ENCODE results near the gene SORCS1. TPM values are rescaled to one million over a fixed set of nuclear protein-coding genes. Genes with fewer than 3 reads are reported as not detected.
A peak's percentile ranks its signal among the peaks of the same experiment; 100 is the strongest.

The SORCS1 gene
- total RNA-seq, 1 experiment from 2014 or later: not detected

DNA sequence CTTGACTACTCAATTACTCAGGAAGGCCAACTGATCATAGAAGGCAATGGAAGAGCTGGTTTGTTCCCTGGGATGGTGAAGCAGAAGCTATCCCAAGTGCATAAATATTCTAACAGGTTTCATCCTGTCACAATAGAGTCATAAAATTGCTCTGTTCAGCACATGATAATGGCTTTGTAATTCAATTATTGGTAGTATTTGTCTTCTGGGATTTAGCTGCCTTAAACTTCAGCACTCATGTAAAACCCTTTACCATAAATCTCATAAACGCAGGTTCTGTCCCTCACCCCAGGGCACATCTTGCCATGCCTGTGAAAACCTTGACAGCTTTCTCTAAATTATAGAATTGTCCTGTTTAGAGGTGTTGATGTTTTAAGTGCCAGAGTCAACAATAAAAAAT lies 417.6 kb downstream of the SORCS1 start:
- no peak for DNase-seq (ENCODE audit: low read depth)

DNA sequence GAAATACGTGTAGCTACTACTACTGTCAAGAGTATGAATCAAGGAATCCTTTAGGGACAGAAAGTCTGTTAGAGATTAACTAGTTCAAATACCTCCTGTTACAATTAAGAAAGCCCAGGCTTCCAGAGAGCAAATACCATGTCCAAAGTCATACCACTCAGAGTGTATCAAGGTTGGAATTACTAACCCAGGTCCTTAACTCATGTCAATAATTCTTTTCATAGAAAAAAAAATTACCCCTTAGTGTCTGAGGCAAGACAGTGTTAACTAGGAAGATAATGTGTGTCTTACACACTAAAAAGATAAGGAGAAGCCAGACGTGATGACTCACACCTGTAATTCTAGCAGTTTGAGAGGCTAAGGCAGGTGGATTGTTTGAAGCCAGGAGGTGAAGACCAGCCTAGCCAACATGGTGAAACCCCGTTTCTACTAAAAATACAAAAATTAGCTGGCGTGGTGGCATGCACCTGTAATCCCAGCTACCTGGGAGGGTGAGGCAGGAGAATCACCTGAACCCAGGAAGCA lies 423.4 kb downstream of the SORCS1 start:
- no peak for DNase-seq (ENCODE audit: low read depth)

DNA sequence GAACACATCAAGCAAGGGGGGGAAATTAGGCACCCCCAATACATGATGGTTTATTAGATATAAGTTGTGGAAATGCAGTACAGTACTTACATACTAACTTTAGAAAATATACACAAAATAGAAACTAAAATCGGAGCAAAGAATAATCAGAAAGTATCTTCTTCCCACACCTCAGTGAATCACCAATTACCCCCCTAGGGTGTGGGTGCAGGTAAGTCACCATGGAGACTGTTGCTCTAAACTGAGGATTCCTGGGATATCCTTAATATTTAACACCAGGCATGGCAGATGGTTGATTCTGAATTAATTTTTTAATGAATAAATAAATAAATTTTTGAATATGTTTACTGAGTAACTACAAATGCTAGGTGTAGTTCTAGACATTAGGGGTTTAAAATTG lies 424.4 kb downstream of the SORCS1 start:
- DNase-seq (ENCODE audit: low read depth): no peak

DNA sequence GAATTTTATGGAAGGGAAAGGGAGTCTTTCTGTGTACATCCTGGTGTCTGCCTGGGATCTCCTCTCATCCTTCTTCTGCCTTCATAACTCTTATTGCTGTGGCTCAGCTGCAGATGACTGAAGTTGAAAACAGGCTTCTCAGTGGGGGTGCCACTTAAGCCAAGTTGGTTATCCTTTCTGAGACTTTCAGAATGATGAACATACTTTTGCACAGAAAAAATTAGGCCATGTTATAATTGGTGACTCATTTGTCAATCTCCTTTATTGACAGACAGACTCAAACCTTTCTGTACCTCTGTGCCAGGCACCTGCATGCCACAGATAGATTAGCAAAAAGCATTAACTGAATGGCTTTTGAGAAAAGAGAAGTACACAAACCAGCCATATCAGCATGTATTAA lies 430.3 kb downstream of the SORCS1 start:
- no peak for DNase-seq (ENCODE audit: low read depth)

DNA sequence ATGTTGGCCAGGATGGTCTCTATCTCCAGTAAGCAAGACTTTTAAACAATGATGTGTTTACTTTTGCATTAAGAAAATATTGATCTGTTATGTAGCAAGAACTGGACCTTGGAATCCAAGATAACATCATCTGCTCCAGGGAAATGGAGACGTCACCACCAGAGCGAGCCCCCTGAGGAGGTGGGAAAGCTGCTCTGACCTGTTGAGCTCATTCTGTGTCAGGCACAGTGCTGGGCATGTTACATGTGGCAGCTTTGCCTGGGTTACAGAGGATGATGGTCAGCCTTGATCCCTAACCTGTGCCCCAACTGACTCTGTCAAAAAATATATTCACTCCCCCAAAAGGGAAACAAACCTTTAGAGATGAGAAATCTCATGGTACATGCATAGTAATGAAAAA lies 436.3 kb downstream of the SORCS1 start:
- no peak for DNase-seq (ENCODE audit: low read depth)

DNA sequence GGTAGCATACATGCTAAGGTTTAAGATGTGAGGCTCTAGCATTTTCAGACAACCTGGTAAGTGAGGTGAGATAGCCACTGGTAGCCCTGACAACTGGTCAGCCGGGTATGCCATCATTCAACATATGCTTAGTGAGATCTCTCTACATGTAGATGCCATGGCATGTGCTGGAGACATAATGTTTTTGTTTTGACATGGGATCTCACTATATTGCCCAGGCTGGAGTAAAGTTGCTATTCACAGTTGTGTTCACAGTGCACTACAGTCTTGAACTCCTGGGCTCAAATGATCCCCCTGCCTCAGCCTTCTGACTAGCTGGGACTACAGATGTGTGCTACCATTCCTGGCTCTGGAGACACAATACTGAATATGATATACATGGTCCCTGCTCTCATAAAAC lies 437.3 kb downstream of the SORCS1 start:
- DNase-seq (ENCODE audit: low read depth): no peak

DNA sequence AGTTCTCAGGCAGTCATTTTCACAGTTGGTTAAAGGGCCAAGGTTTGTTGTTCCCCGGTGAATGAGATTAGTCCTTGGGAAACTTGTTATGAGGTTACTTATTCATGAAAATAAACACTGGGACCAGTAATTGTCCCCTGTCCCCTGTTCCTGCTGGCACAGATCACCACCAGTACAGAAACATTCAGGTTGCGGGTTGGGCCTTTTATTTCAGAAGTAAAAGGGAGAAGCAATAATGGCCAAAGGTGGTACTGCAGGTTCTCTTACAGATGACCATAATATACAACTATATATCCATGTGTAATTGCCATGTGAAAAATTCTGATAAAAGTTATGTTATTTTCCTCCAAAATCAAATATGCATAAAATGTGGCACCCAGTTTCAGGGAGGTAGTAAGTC lies 442.0 kb downstream of the SORCS1 start:
- DNase-seq (ENCODE audit: low read depth): no peak

DNA sequence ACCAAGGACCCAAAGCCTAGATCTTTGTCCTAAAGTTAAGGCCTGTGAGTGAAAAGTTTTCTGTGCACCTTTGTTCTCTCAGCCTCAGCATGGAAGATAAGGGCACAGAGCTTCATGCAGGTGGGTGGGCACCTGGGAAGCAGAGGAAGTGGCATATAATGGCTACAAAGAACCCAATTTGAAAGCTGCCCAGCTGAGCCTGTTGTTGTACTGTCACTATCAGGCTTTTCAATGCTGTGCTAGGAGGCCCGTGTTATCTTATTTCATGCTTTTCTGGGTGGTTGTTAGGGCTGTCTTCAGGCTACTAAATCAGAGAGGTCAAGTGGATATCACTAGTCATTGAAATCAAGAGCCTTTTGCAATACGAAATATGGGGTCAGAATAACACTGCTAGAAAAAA lies 443.8 kb downstream of the SORCS1 start:
- no peak for DNase-seq (ENCODE audit: low read depth)

DNA sequence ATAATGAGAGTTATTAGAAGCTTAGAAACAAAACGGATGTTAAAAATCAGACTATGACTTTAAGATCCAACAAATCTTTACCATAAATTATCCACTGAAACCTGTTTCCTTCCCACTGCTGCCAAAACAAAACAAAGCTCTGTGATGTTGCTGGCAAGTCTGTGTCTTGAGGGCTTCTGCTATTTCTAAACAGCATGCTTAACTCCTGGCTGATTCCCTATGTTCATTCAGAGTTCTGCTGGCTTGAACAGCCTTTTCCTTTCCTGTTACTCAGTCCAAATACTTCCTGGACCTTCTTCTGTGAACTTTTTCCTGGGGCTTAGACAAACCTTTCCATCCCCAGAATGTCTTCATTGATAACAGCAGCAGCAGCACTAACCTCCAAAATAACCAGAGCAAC lies 448.1 kb downstream of the SORCS1 start:
- no peak for DNase-seq (ENCODE audit: low read depth)

DNA sequence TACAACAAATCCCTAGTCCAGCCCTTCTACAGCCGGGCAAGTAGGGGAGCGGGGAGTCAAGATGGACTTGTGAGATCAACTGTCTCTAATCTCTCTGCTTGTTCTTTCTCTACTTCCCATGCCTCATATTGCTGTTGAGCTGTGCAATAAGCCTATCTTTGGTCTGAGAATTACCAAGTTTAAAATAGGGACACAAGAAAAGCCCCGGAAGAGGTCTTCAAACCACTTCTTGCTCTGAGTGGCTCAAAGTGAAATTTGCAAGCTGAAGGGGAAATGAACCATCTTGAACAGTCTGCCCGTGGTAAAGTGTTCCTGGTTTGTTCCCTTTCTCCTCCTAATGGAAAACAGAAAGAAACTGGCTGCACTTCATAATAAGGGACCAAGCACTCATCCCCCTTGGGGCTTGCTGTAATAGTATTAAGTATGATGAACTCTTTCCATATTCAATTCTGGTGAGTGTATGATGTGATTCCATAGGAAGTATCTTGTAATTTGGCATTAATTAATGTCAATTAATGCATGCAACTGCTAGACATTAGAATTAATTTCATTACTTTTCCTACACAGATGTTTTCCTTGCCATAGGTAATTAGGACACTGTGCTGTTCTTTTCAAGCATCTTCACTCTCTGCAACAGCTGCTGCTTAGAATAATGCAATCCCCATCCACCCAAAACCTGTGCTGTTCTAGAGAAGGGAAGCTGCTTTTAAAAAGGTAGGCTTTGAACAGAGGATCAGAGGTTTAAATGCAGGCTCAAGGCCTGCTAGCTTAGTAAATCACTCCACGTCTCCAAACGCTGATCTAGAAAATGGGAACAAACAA lies 449.6 kb downstream of the SORCS1 start:
- DNase-seq (ENCODE audit: low read depth): no peak

DNA sequence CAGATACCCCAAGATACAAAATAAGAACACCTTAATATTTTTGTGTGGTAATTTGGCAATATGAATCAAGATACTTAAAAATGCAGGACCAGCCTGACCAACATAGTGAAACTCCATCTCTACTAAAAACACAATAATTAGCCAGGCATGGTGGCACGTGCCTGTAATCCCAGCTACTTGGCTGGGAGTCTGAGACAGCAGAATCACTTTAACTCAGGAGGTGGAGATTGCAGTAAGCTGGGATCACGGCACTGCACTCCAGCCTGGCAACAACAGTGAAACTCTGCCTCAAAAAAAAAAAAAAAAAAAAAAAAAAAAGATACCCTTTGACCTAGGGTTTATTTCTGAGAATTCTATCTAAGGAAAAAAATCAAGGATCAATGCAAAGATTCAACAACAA lies 450.7 kb downstream of the SORCS1 start:
- DNase-seq (ENCODE audit: low read depth): no peak

DNA sequence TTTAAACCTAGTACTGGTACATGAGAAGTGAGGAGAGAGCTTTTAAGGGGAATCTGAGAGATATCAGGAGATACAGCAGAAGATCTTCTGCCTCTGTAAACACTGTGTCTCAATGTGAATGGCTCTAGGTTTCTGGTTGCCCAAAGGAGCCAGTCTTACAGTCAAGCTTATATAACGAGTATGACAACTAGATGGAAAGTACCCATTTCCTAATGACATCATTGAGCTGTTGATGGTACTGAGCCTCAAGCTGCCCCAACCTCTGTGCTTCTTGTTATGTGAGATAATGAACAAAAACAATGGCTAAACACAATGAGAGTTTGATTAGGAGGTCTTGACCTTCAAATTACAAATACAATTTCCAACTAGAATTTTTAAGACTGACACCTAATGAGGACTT lies 451.5 kb downstream of the SORCS1 start:
- DNase-seq (ENCODE audit: low read depth): no peak

DNA sequence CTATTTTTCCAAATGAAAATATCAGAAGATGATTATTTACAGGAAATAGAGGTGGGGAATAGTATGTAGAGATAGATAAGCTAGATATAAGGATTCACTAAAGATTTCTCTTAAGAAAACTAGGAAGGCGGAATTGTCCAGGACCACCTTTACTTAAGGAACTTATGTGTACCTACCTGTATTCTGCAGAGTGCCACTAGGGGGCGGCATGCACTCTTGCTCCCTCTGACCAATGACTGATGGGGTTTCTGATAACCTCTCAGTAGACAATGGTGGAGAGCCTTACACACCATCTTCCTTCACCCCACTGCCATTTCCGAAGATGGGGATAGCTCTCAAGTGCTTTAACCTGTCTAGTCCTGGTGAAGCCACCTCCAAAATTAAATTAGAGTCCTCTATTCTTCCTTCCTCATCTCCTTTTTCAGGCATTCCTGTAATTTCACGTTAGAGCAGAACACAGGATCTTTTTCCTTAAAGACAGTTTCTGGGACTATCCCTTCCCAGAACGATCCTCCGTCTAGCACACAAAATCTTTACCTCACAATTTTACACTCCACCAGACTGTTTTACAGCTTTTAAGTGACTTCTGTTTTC lies 453.1 kb downstream of the SORCS1 start:
- peak; percentile 2 for DNase-seq (ENCODE audit: low read depth)

DNA sequence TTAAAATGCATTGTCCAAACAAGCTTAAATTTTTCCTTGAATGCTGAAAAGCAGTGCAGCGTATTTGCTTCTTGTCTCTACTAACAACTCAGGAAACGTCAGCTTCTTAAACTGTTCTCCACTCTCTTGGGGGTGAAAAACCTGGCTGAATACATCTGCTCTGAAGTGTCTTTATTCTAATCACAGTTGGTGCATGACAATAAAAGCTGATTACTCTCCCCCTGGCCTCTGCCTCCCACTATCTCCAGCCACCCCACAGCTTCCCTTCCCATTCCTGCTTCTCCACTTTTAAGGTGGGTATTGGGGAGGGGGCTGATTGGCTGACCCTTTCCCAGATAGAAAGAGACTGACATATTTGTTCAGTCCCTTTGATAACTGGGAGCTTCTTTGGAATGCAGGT lies 456.0 kb downstream of the SORCS1 start:
- DNase-seq (ENCODE audit: low read depth): no peak

DNA sequence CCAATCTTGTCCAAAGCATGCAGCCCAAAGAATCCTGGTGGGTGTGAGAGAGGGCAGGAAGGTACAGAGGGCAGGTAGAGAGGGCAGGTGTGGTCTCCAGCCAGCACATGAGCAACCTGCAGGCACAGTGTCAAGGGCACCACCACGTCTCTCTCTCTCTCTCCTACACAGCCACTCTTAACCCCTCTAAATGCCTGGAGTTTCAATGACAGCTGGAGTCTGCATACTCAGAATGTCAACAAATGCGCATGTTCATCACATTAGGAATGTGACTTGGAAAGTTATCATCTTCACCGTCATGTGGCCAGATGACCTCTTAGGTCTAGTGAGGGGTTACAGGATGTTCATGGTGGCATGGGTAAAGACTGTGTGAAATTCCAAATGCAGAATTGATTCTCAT lies 456.8 kb downstream of the SORCS1 start:
- DNase-seq (ENCODE audit: low read depth): no peak

DNA sequence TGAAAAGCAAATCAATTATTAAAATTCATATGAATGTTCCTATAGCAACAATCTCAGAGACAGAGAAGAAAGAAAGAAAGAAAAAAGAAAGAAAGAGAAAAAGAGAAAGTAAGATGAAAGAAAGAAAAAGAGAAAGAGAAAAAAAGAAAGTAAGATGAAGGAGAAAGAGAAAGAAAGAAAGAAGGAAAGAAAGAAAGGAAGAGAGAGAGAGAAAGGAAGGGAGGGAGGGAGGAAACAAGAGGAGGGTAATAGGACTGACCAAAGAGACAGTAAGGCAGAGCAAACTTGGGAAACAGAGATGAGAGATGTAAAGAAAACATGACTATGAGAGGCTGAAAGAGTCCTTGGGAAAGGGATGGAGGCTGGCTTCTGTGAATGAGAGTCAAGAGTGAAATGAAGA lies 458.4 kb downstream of the SORCS1 start:
- no peak for DNase-seq (ENCODE audit: low read depth)

DNA sequence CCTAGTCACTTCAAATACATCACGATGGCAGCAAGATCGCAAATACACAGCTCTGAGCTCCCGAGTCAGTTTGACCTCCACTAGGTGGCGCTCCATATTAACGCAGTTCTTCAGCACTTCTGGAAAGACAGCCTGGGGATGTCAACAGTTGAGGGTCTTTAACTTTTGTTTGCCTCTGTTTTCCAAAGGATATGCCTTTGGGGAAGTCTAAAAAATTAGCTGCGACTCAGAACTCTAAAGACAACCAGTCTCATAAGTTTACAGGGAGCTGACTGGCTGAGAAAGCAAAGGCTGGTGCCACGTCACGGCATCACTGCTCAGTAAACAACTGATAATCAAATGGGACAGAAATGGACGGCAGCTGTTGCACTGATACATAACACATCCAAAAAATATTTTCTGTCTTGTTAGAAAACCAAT lies 458.8 kb downstream of the SORCS1 start:
- no peak for DNase-seq (ENCODE audit: low read depth)

DNA sequence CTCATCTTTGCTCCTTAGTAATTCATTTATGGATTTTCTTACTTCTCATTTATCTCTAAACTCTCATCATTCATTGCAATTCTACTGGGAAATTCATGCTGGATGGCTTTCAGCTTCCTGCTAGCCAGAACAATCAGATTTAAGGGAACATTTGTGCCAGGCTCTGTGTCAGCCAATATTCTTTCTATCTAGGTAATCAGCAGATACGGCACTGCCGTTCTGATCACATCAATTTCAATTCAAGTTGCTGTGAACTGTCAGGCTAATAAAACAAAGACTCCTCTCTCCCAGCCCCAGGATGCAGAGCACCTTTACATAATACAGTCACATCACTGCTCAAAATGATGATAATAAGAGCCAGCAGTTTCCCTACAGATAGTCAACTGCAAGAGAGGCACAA lies 468.3 kb downstream of the SORCS1 start:
- DNase-seq (ENCODE audit: low read depth): no peak

DNA sequence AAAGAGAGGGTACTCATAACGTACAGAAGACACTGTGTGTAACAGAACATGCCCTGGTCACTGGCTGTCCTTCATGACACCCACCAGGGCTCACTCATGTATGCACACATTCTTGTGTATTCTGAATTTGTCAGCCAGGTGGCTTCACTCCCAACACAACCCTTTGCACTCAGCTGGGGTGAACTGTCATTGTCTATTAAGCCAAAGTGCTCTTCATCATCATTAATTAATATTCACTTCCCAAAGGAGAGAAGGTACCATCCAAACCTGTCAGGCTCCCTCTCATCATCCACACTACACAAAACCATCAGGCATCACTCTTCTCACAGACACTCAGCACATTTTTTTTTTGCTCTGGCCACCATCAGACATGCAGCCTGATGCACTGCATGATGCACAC lies 469.8 kb downstream of the SORCS1 start:
- DNase-seq (ENCODE audit: low read depth): no peak

DNA sequence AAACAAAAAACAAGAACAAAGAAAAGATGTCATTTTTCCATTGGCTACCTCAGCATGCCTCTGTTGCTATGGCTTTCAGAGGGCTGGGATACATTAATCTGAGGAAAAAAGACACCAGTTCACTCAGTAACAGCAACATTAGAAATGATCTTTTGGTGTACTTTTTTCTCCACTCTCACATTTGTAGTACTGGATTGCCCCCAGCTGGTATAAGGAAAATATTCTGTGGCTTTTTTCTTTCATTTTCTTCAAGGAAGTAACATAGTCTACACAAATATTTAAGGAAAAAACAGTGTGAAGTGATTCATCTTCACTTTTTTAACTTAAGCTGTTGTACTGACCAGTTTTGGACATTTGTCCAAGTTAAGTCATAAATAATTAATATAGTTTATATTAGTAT lies 482.3 kb downstream of the SORCS1 start:
- no peak for DNase-seq (ENCODE audit: low read depth)

DNA sequence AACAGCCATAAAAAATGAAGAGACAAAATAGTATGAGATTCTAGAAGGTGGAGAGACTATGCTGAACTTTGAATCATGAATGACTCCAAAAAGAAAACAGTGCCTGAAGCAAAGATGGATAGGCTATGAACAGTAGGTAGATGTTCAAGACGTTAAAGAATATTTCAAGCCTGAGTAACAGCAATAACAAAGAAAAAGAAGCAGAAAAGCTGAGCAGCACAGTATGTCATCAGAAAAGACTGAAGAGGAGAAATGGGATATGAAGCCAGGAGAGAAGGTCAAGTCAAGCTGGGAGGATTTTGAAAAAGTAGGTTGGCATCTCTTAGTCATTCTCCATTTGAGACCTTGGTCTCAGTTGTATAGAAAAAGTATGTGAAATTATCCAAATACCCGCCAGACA lies 484.4 kb downstream of the SORCS1 start:
- DNase-seq (ENCODE audit: low read depth): no peak

DNA sequence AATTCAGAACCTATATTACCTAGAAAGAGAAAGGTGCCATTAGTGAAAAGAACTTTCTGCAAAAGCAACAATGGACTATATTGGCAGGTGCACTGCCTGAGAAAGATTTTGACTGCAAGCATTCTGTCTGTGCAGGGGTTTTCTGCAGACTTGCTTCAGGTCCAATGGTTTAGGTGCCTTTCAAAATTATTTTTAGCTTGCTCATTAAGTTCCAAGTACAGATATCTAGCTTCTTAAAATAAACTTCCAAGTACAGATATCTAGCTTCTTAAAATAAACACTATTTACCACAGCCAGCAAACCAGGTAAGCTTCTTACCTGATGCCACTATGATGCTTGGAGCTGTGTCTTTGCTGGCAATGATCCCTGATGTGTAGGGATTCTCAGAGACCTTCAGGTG lies 485.2 kb downstream of the SORCS1 start:
- no peak for DNase-seq (ENCODE audit: low read depth)

DNA sequence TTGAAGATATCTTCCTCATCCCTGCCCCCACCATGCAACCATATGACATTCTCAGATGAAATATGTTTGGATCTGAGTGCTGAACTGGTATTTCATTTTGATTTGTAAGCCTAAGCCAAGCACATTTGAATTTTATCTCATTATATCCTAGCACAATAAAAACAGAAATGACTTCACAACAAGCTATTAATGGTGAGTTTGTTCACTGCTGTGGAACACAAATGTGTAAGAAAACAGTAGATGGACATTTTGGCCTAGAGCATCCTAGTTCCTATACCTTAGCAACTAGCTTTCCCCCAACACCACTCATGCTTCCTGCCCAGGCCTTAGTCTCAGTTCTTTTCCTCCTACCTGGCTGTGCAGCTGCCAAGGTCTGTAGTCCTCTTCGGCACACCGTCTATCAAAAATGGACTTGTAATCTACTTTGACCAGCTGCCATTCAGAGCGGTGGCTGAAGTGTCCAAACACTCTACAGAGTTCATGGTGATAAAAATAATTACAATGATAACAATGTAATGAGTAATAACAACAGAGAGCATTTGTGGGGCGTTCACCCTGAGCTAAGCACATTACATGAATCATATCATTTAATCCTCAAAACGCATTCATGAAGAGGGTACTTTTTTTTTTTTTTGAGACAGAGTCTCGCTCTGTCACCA lies 491.9 kb downstream of the SORCS1 start:
- DNase-seq (ENCODE audit: low read depth): no peak
